GM12864 (cell line): ENCODE results near the gene AQP1.

Experiments used
- DNase-seq: peaks from one replicate; pipeline ENCODE4 v3.0.0-alpha.2; 2011; ENCODE audit warnings: low read depth
- H3K4me3 ChIP-seq: 2 replicates; pipeline ENCODE4 v1.5.1; 2011; ENCODE audit warnings: mild to moderate bottlenecking, low read depth, low read length, control low read depth
- CTCF ChIP-seq: IDR thresholded peaks from 2 replicates; pipeline ENCODE4 v1.5.1; 2011; ENCODE audit warnings: low read depth, mild to moderate bottlenecking, moderate library complexity, low read length, control low read depth, inconsistent platforms; ENCODE audit errors: missing control alignments

The AQP1 gene

DNA sequence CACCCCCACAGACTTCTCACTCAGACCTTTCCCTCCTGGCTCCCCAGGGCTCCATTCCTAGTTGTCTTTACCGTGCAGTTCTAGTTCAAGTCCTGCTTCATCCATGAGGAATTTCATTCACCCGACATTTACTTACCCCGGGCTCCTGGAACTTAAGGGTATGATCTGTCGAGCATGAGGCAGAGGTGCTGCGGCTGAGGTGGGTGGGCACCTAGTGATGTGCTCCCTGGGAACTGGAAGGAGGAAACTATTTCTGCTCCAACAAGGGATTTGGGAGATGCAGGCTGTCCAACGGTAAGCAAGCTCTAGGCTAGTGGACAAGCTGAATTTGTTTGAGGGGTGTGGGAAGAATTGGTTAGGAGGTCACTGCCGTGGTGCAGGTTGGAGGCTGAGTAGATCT lies 30.2 kb upstream of the AQP1 start:
- no peak for DNase-seq
- no peak for TF ChIP-seq CTCF
- H3K4me3 ChIP-seq, result no peak overlapping the region

GRCh38 chr7:30884881-30885280 lies 26.8 kb upstream of the AQP1 start:
- no peak for TF ChIP-seq CTCF
- no peak for DNase-seq
- H3K4me3 ChIP-seq, result no peak overlapping the region

DNA sequence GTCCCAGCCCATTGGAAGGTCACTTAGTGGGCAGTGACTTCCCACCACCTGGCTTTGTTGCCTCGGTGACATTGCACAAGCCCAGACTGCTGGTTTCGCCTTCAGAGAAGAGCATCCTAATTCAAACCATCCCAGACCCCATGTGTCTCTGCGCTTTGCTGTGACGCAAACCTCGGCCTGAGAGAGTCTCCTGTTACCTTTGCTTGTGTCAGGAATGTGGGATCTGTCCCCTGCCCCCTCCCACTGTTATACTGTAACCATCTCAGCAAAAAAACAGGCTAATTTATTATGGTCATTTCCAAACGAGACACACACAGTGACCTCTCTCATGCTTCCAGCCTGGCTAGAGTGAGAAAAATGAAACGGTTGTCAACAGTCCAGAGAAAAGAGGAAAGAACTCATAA lies 25.0 kb upstream of the AQP1 start:
- no peak for TF ChIP-seq CTCF
- no peak for DNase-seq
- H3K4me3 ChIP-seq, result no peak overlapping the region

DNA sequence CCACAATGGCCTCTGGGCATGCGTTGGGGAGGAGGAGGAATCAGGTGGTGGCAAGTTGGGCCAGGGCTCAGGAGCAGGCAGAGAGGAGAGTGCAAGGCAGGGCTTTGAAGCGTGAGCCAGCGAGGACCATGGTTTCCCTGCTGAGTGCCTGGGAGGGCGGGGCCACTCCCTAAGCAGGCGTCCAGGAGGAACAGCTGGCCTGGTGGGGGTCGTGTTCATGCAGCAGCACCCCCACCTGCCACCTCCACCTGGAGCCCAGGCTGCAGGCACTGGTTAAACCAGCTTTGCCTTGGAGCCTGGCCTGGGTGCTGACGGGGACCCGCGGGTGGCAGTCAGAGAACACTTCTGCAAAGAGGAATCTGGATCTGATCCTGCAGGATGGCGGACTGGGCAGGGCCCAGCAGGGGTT lies 24.2 kb upstream of the AQP1 start:
- no peak for TF ChIP-seq CTCF
- no peak for DNase-seq
- H3K4me3 ChIP-seq, result no peak overlapping the region

DNA sequence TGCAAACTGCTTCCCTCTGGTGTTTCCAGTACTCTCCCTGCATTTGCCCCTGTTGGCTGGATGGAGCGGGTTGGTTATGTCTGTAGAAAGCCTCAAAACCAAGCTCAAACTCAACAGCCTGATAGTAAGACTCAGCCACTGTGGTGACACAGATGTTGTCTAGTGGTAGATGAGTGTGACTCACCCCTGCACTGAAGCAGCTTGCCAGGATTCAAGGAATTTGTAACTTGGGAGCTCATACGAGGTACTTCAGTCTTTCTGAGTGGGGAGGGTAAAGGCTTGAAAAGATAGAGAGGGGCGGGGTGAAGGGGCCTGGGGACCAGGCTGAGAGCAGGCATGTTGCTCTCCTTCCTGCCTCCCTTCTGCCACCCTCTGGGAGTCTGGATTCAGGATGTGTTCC lies 22.9 kb upstream of the AQP1 start:
- TF ChIP-seq CTCF, result no peak
- no peak for DNase-seq
- no peak overlapping the region for H3K4me3 ChIP-seq

- no peak for DNase-seq
- no peak for TF ChIP-seq CTCF
- no peak overlapping the region for H3K4me3 ChIP-seq
These were observed 21.4 kb upstream of the AQP1 start for GRCh38 chr7:30890226-30890625.

DNA sequence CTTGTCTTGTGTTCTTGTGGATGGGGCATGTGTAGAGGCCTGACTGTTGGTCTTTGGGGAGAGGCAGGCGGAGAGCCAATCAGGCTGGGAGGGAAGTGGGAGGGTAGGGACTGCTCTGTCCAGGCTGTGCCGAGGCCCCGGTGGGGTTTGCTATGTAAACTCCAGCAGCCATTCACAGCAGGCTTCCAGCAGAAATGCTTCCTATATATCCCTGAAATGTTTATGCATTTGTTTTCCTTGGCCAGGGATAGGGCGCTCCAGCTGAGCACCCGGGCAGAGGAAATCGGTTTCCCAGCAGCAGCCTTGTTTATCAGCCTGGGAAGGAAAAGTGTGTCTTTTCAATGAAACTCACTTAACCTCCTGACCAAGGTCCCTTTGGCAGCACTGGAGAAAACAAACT lies 18.3 kb upstream of the AQP1 start:
- TF ChIP-seq CTCF, result no peak
- H3K4me3 ChIP-seq, result no peak overlapping the region
- no peak for DNase-seq
